K562 (cell line): ENCODE measurements around the gene SUPT5H. TPM values are rescaled to one million over a fixed set of nuclear protein-coding genes. Genes with fewer than 3 reads are reported as not detected.

Source experiments
- ATAC-seq: fragments of 200-7000 bp; cut with Tn5 transposase; 3 replicates; pipeline ENCODE4 v1.9.1; 2020; ENCODE audit warnings: moderate library complexity
- BruUV-seq: library from RNA; stranded (reverse); fragments of 400-500 nt; replicated peaks from 2 replicates; lab custom pipeline; 2021; lab: Mats Ljungman, UMichigan
- CTCF ChIA-PET: fragments of 300-600 bp; formaldehyde crosslinking; extraction: SDS; loops from one replicate; lab custom pipeline; 2021; ENCODE audit warnings: low intra/inter-chr PET ratio; lab: Yijun Ruan, JAX
- POLR2A ChIA-PET: fragments of 300-600, 350-650 bp; sonication (Branson Sonifier 250); formaldehyde crosslinking; extraction: SDS; loops from one replicate; lab custom pipeline; 2021; ENCODE audit warnings: antibody characterized with exemption, inconsistent platforms; lab: Yijun Ruan, JAX
- DNase-seq, 4 experiments: peaks; one replicate each; pipeline versions ENCODE4 v3.0.0 to v3.0.0-alpha.2; 2011 to 2018; ENCODE audit warnings: low spot score in 3 of 4, mixed read lengths in 3 of 4; ENCODE audit errors: extremely low read depth in 1 of 4
- FAIRE-seq: peaks from 2 replicates; lab custom pipeline; 2011; peaks lifted over from hg19 to GRCh38; lab: Jason Lieb, UNC
- H2AFZ ChIP-seq: 2 replicates; pipeline ENCODE4 v1.6.0; 2011; ENCODE audit warnings: low read depth, low read length, control low read depth, inconsistent platforms
- H3K27ac ChIP-seq: fragments of 200-600 bp; 3 replicates; pipeline ENCODE4 v1.8.0; 2011; ENCODE audit warnings: low read depth, mild to moderate bottlenecking, control low read depth, inconsistent platforms, low read length, moderate library complexity, mixed read lengths; ENCODE audit errors: extremely low read depth
- H3K27me3 ChIP-seq, 2 experiments: fragments of 300-600 bp in 1 of 2; 2 replicates in 1 of 2; 3 replicates in 1 of 2; pipeline versions ENCODE4 v1.6.0 to v1.8.0; 2011; ENCODE audit warnings: inconsistent platforms in 2 of 2, low read length in 2 of 2, mild to moderate bottlenecking in 1 of 2, mixed read lengths in 1 of 2, moderate library complexity in 1 of 2; ENCODE audit not compliant: control insufficient read depth in 2 of 2, insufficient read depth in 2 of 2
- H3K36me3 ChIP-seq: fragments of 300-600 bp; 3 replicates; pipeline ENCODE4 v1.8.0; 2011; ENCODE audit warnings: mild to moderate bottlenecking, low read length, inconsistent platforms; ENCODE audit not compliant: control insufficient read depth, insufficient read depth
- H3K4me1 ChIP-seq, 2 experiments: fragments of 200-600 bp in 1 of 2; replicated peaks in 1 of 2; 2 replicates in 1 of 2; 3 replicates in 1 of 2; pipeline versions ENCODE4 v1.5.1 to v1.8.0; 2011; ENCODE audit warnings: inconsistent platforms in 2 of 2, low read length in 2 of 2, mild to moderate bottlenecking in 1 of 2, mixed read lengths in 1 of 2, moderate library complexity in 1 of 2; ENCODE audit not compliant: control insufficient read depth in 2 of 2, insufficient read depth in 2 of 2
- H3K4me2 ChIP-seq: 2 replicates; pipeline ENCODE4 v1.6.1; 2011; ENCODE audit warnings: low read length, control low read depth, inconsistent platforms, mixed read lengths; ENCODE audit not compliant: insufficient read depth
- H3K4me3 ChIP-seq: fragments of 200-600 bp; sonication (generic), shearing (Covaris generic); 2 replicates; pipeline ENCODE4 v1.5.1; 2016; ENCODE audit warnings: control low read depth, inconsistent platforms
- H3K79me2 ChIP-seq: fragments of 200-600 bp; 3 replicates; pipeline ENCODE4 v1.8.0; 2011; ENCODE audit warnings: low read length, inconsistent platforms; ENCODE audit not compliant: control insufficient read depth, insufficient read depth
- H3K9ac ChIP-seq, 2 experiments: 2 replicates each; pipeline versions ENCODE4 v1.6.0 to v1.6.1; 2011; ENCODE audit warnings: low read depth in 2 of 2, low read length in 2 of 2, control low read depth in 1 of 2, inconsistent platforms in 1 of 2, mild to moderate bottlenecking in 1 of 2, mixed read lengths in 1 of 2; ENCODE audit not compliant: insufficient read depth in 1 of 2
- H3K9me1 ChIP-seq: one replicate; pipeline ENCODE4 v1.6.0; 2011; ENCODE audit warnings: inconsistent platforms, mild to moderate bottlenecking, low read length, moderate library complexity; ENCODE audit not compliant: control insufficient read depth, insufficient read depth
- H3K9me3 ChIP-seq: replicated peaks from 2 replicates; pipeline ENCODE4 v1.5.1; 2011; ENCODE audit warnings: low read depth, low read length, inconsistent platforms; ENCODE audit not compliant: control insufficient read depth, insufficient read depth
- H4K20me1 ChIP-seq: replicated peaks from 2 replicates; pipeline ENCODE4 v1.6.1; 2011; ENCODE audit warnings: low read length, inconsistent platforms, mixed read lengths; ENCODE audit not compliant: control insufficient read depth, insufficient read depth
- ATF1 ChIP-seq, 2 experiments: fragments of 450-650 bp in 1 of 2; IDR thresholded peaks; 2 replicates each; pipeline ENCODE4 v1.6.1; 2016; ENCODE audit warnings: missing compliant biosample characterization in 1 of 2, missing genetic modification characterization in 1 of 2
- ATF7 ChIP-seq: fragments of 450-650 bp; IDR thresholded peaks from 2 replicates; pipeline ENCODE4 v1.7.1; 2014; ENCODE audit warnings: mild to moderate bottlenecking, moderate library complexity
- BHLHE40 ChIP-seq: IDR thresholded peaks from 2 replicates; pipeline ENCODE4 v1.6.1; 2011; ENCODE audit warnings: low read length, improper control_type of control experiment
- CREM ChIP-seq: IDR thresholded peaks from 2 replicates; pipeline ENCODE4 v1.6.1; 2014; ENCODE audit warnings: antibody characterized with exemption, low read depth
- JUND ChIP-seq, 2 experiments: IDR thresholded peaks; 2 replicates in 1 of 2; 3 replicates in 1 of 2; pipeline ENCODE4 v1.6.1; 2011; ENCODE audit warnings: borderline replicate concordance in 2 of 2, low read depth in 2 of 2, low read length in 2 of 2, improper control_type of control experiment in 1 of 2, missing biosample characterization in 1 of 2, missing genetic modification characterization in 1 of 2, missing genetic modification reagents in 1 of 2
- MEIS2 ChIP-seq: fragments of 450-650 bp; IDR thresholded peaks from 2 replicates; pipeline ENCODE4 v1.6.1; 2014; ENCODE audit warnings: mild to moderate bottlenecking; ENCODE audit not compliant: partially characterized antibody
- RFX1 ChIP-seq: fragments of 450-650 bp; IDR thresholded peaks from 2 replicates; pipeline ENCODE4 v1.6.1; 2016; ENCODE audit warnings: mild to moderate bottlenecking, moderate library complexity
- ZNF232 ChIP-seq: sonication (generic); formaldehyde crosslinking; IDR thresholded peaks from 2 replicates; pipeline ENCODE4 v1.8.0; 2022; ENCODE audit warnings: mild to moderate bottlenecking, missing genetic modification reagents
- WGBS: fragments of 100-300 bp; shearing (Covaris generic); methylation state at CpG from one replicate; pipeline ENCODE4 v1.1.6; 2016; ENCODE audit warnings: low coverage, mixed read lengths; ENCODE audit not compliant: insufficient coverage; ENCODE audit errors: missing lambda C conversion rate; 5-methylcytosine and 5-hydroxymethylcytosine counted together
- in situ Hi-C: fragments of 300-500 bp; cut with MboI; formaldehyde crosslinking; loops from 4 replicates; pipeline ENCODE4 v1.15.0; 2018; ENCODE audit warnings: inconsistent platforms, mixed read lengths
- intact Hi-C: fragments of 100-400 bp; cut with micrococcal nuclease; formaldehyde crosslinking; loops from 2 replicates; pipeline ENCODE4 v1.14.2; 2022
- polyA plus RNA-seq, 8 experiments: library from polyadenylated mRNA; depleted of rRNA in 4 of 8; stranded (reverse) in 5 of 8; unstranded in 3 of 8; fragments of >200 nt; fragmentation: Nextera tagmentation in 2 of 8; fragmentation: Illumina TruSeq in 1 of 8; extraction: Ambion mirVana in 2 of 8; extraction: Trizol in 1 of 8; gene quantifications; 2 replicates each; pipeline versions ENCODE4 v1.2.1 to v1.2.3, GENCODE V29; 2011 to 2014; ENCODE audit warnings: inconsistent platforms in 1 of 8, missing spikeins in 1 of 8
- total RNA-seq, 7 experiments: library from RNA; depleted of rRNA in 6 of 7; stranded (reverse); fragments of >200 nt in 6 of 7; fragmentation: Illumina TruSeq in 2 of 7; extraction: Trizol in 2 of 7; gene quantifications; 2 replicates each; pipeline versions ENCODE4 v1.2.1 to v1.2.3, GENCODE V29; 2011 to 2021; ENCODE audit warnings: low replicate concordance in 1 of 7
- TF ChIP-seq, protein P1 (sequence below), 2 experiments: fragments of 450-650 bp in 1 of 2; IDR thresholded peaks; 2 replicates each; pipeline ENCODE4 v1.6.1; 2011 to 2017; ENCODE audit warnings: low read depth in 2 of 2, antibody characterized with exemption in 1 of 2, borderline replicate concordance in 1 of 2, low read length in 1 of 2, mild to moderate bottlenecking in 1 of 2, mixed read lengths in 1 of 2; ENCODE audit not compliant: control insufficient read depth in 1 of 2
- TF ChIP-seq, protein P2 (sequence below), 2 experiments: fragments of 450-650 bp in 1 of 2; sonication (generic) in 1 of 2; formaldehyde crosslinking in 1 of 2; IDR thresholded peaks in 1 of 2; conservative IDR thresholded peaks in 1 of 2; 2 replicates each; pipeline versions ENCODE4 v1.6.1 to v1.8.1; 2016 to 2023; ENCODE audit warnings: mild to moderate bottlenecking in 2 of 2, moderate library complexity in 2 of 2, inconsistent platforms in 1 of 2, missing genetic modification reagents in 1 of 2

SUPT5H gene
- total and polyA plus RNA-seq, 9 of the 15 experiments (the other 6 are each of a cell fraction or from before 2014, with no cell fraction given): 13.3 to 85.9 (median 35.9) TPM

- 9% methylated on average over 4 of the region's 4 CpGs for WGBS
These were observed 55.2 kb downstream of the SUPT5H start for GRCh38 chr19:39500543-39500942.

More at GRCh38 chr19:39500543-39500942, 55.2 kb downstream of the SUPT5H start:
- H3K4me1 ChIP-seq: peaks cover 10 to 34% of the 10 kb centered on the region in 2 experiments; a peak in 4 of 5 replicates
- H3K4me3 ChIP-seq: no peak overlapping the region
- H3K36me3 ChIP-seq: no peaks in the 10 kb centered on the region
- H3K9ac ChIP-seq: no peak overlapping the region
- POLR2A ChIA-PET: interaction anchor here (0.6 to 0.9 kb wide), 3 partner anchors 14 to 529 kb away, joined by 3 to 4 read pairs (median 3); partner anchors contain the start of gene RPS16
- peak; percentile 54 for FAIRE-seq
- ATAC-seq: no peak
- no peaks in the 10 kb centered on the region for H3K9me3 ChIP-seq
- no peaks in the 10 kb centered on the region for H3K27me3 ChIP-seq
- DNase-seq: no peak
- no peak overlapping the region for H3K27ac ChIP-seq
- H4K20me1 ChIP-seq: no peaks in the 10 kb centered on the region
- no TSS peak for BruUV-seq
- CTCF ChIA-PET: interaction anchor here (0.6 kb wide), 1 partner anchor 32 kb away, joined by 6 read pairs; no protein-coding TSS in a partner anchor
- no peaks in the 10 kb centered on the region for H3K79me2 ChIP-seq
- in situ Hi-C loops (no loop called here), intact Hi-C loops (no loop called here)
- H3K4me2 ChIP-seq: no peak overlapping the region
- no peaks in the 10 kb centered on the region for H3K9me1 ChIP-seq
- TF ChIP-seq RFX1 (no peak), ATF1 (CRISPR knock-in tag; IDR thresholded peaks at IDR 0.05) (no peak), ATF1 (tag; IDR thresholded peaks at IDR 0.05) (0 out of 2 replicates have a peak, but pooled peaks have one; percentile 42), ZNF232 (CRISPR knock-in tag) (no peak), JUND (IDR thresholded peaks at IDR 0.05; ENCODE audit: borderline replicate concordance, low read depth, low read length) (peak; percentile 26; the same call in 1 of the 2 replicates), JUND (tag; IDR thresholded peaks at IDR 0.05; ENCODE audit: borderline replicate concordance, low read depth, low read length) (no peak), ATF7 (peak; percentile 51; the same call in 1 of the 2 replicates), BHLHE40 (peak; percentile 41; the same call in 1 of the 2 replicates), CREM (peak; percentile 48; the same call in 1 of the 2 replicates), MEIS2 (peak; percentile 55)
- TF ChIP-seq, protein P1, sequence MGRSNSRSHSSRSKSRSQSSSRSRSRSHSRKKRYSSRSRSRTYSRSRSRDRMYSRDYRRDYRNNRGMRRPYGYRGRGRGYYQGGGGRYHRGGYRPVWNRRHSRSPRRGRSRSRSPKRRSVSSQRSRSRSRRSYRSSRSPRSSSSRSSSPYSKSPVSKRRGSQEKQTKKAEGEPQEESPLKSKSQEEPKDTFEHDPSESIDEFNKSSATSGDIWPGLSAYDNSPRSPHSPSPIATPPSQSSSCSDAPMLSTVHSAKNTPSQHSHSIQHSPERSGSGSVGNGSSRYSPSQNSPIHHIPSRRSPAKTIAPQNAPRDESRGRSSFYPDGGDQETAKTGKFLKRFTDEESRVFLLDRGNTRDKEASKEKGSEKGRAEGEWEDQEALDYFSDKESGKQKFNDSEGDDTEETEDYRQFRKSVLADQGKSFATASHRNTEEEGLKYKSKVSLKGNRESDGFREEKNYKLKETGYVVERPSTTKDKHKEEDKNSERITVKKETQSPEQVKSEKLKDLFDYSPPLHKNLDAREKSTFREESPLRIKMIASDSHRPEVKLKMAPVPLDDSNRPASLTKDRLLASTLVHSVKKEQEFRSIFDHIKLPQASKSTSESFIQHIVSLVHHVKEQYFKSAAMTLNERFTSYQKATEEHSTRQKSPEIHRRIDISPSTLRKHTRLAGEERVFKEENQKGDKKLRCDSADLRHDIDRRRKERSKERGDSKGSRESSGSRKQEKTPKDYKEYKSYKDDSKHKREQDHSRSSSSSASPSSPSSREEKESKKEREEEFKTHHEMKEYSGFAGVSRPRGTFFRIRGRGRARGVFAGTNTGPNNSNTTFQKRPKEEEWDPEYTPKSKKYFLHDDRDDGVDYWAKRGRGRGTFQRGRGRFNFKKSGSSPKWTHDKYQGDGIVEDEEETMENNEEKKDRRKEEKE (IDR thresholded peaks at IDR 0.05; ENCODE audit: borderline replicate concordance in 1 of 2, control insufficient read depth in 1 of 2, low read depth in 2 of 2, low read length in 1 of 2): no peak
- TF ChIP-seq, protein P2, sequence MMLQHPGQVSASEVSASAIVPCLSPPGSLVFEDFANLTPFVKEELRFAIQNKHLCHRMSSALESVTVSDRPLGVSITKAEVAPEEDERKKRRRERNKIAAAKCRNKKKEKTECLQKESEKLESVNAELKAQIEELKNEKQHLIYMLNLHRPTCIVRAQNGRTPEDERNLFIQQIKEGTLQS (IDR thresholded peaks at IDR 0.05): peak; percentile 66
- TF ChIP-seq, protein P2 (CRISPR knock-in tag; conservative IDR thresholded peaks at IDR 0.05): no peak
- H2AFZ ChIP-seq: no peak overlapping the region
